Testis (tissue), 3 donors: ENCODE data around the gene C2CD3. TPM values are rescaled to one million over a fixed set of nuclear protein-coding genes. Genes with fewer than 3 reads are reported as not detected.

ENCODE experiments used
- DNase-seq: peaks from one replicate; pipeline ENCODE4 v3.0.0-alpha.2; 2019
- H3K27ac ChIP-seq, 2 donors: fragments of 200-600 bp; sonication (generic); one replicate each; pipeline ENCODE4 v1.5.1; 2019
- H3K27me3 ChIP-seq: fragments of 200-600 bp; sonication (generic); one replicate; pipeline ENCODE4 v1.5.1; 2019
- H3K36me3 ChIP-seq: fragments of 200-600 bp; sonication (generic); one replicate; pipeline ENCODE4 v1.5.1; 2017; ENCODE audit warnings: low read depth; ENCODE audit errors: missing control alignments
- H3K4me1 ChIP-seq: fragments of 200-600 bp; sonication (generic); one replicate; pipeline ENCODE4 v1.5.1; 2019
- H3K4me3 ChIP-seq, 2 donors: fragments of 200-600 bp; sonication (generic); one replicate each; pipeline ENCODE4 v1.5.1; 2017 to 2019
- H3K9me3 ChIP-seq: fragments of 200-600 bp; sonication (generic); one replicate; pipeline ENCODE4 v1.5.1; 2017
- CTCF ChIP-seq, 3 experiments: fragments of 450-650 bp in 2 of 3; fragments of 200-600 bp in 1 of 3; sonication (generic) in 1 of 3; IDR thresholded peaks; one replicate each; pipeline ENCODE4 v1.5.1; 2016 to 2019; ENCODE audit warnings: antibody characterized with exemption in 3 of 3, mild to moderate bottlenecking in 2 of 3, moderate library complexity in 1 of 3
- POLR2A ChIP-seq: fragments of 450-650 bp; IDR thresholded peaks from one replicate; pipeline ENCODE4 v1.6.1; 2017; ENCODE audit warnings: antibody characterized with exemption, mild to moderate bottlenecking, moderate library complexity
- WGBS, 2 donors: methylation state at CpG; one replicate each; pipeline ENCODE4 v1.1.5; 2018; 5-methylcytosine and 5-hydroxymethylcytosine counted together
- intact Hi-C: fragments of 100-400 bp; cut with DNase I; formaldehyde crosslinking; loops from one replicate; pipeline ENCODE4 v1.15.1; 2023; ENCODE audit warnings: low total_unique reads
- polyA plus RNA-seq: library from polyadenylated mRNA; stranded (reverse); fragments of 350-450 nt; fragmentation: Illumina TruSeq; extraction: RNeasy Lipid Tissue Mini Kit (QIAGEN cat#74804); gene quantifications from one replicate; pipeline ENCODE4 v1.2.3, GENCODE V29; 2014; ENCODE audit warnings: low read depth, low replicate concordance; ENCODE audit not compliant: insufficient read depth
- total RNA-seq, 2 donors: library from RNA; depleted of rRNA; stranded (reverse); fragments of >200 nt; gene quantifications; one replicate each; pipeline ENCODE4 v1.2.3, GENCODE V29; 2016

C2CD3 gene
- total and polyA plus RNA-seq, 3 donors from 2014 or later: 56.1 to 89.4 (median 59.0) TPM

GRCh38 chr11:74043450-74043849 is 127.4 kb downstream of the C2CD3 start:
- TF ChIP-seq POLR2A (no peak), CTCF (IDR thresholded peaks at IDR 0.05) (no peak)
- Histone ChIP-seq H3K27me3 (no peaks in the 10 kb centered on the region), H3K36me3 (no peaks in the 10 kb centered on the region), H3K4me1 (no peaks in the 10 kb centered on the region), H3K27ac (no peak overlapping the region), H3K4me3 (no peak overlapping the region), H3K9me3 (no peaks in the 10 kb centered on the region)
- 94 to 96% methylated on average over 1 of the region's 1 CpG for WGBS, 2 donors
- intact Hi-C loops: no loop called here
- no peak for DNase-seq

- intact Hi-C loops: no loop called here
- WGBS, 2 donors: 87 to 91% methylated on average over 4 of the region's 4 CpGs
- TF ChIP-seq POLR2A: no peak
- TF ChIP-seq CTCF (IDR thresholded peaks at IDR 0.05): no peak
- no peak overlapping the region for H3K27ac ChIP-seq
- no peaks in the 10 kb centered on the region for H3K9me3 ChIP-seq
- H3K4me3 ChIP-seq: no peak overlapping the region
- H3K4me1 ChIP-seq: no peaks in the 10 kb centered on the region
- H3K36me3 ChIP-seq: no peaks in the 10 kb centered on the region
- DNase-seq: no peak
- no peaks in the 10 kb centered on the region for H3K27me3 ChIP-seq
Measured at GRCh38 chr11:74037309-74037708, 133.5 kb downstream of the C2CD3 start.

- Histone ChIP-seq H3K9me3 (no peaks in the 10 kb centered on the region), H3K27ac (no peak overlapping the region), H3K27me3 (no peaks in the 10 kb centered on the region), H3K4me3 (no peak overlapping the region), H3K4me1 (no peaks in the 10 kb centered on the region), H3K36me3 (no peaks in the 10 kb centered on the region)
- 56% methylated on average over 1 of the region's 1 CpG for WGBS, 2 donors
- no peak for DNase-seq
- intact Hi-C loops: no loop called here
- TF ChIP-seq POLR2A: no peak
Measured at GRCh38 chr11:74035264-74035663, 135.5 kb downstream of the C2CD3 start.

GRCh38 chr11:74033046-74033445 is 137.8 kb downstream of the C2CD3 start:
- H3K9me3 ChIP-seq: no peaks in the 10 kb centered on the region
- H3K4me1 ChIP-seq: no peaks in the 10 kb centered on the region
- H3K4me3 ChIP-seq: no peak overlapping the region
- no peaks in the 10 kb centered on the region for H3K27me3 ChIP-seq
- 94 to 95% methylated on average over 1 to 3 of the region's 3 CpGs for WGBS, 2 donors
- H3K27ac ChIP-seq: no peak overlapping the region
- intact Hi-C loops: no loop called here
- no peaks in the 10 kb centered on the region for H3K36me3 ChIP-seq
- DNase-seq: no peak
- TF ChIP-seq POLR2A (no peak), CTCF (IDR thresholded peaks at IDR 0.05) (no peak)

DNA sequence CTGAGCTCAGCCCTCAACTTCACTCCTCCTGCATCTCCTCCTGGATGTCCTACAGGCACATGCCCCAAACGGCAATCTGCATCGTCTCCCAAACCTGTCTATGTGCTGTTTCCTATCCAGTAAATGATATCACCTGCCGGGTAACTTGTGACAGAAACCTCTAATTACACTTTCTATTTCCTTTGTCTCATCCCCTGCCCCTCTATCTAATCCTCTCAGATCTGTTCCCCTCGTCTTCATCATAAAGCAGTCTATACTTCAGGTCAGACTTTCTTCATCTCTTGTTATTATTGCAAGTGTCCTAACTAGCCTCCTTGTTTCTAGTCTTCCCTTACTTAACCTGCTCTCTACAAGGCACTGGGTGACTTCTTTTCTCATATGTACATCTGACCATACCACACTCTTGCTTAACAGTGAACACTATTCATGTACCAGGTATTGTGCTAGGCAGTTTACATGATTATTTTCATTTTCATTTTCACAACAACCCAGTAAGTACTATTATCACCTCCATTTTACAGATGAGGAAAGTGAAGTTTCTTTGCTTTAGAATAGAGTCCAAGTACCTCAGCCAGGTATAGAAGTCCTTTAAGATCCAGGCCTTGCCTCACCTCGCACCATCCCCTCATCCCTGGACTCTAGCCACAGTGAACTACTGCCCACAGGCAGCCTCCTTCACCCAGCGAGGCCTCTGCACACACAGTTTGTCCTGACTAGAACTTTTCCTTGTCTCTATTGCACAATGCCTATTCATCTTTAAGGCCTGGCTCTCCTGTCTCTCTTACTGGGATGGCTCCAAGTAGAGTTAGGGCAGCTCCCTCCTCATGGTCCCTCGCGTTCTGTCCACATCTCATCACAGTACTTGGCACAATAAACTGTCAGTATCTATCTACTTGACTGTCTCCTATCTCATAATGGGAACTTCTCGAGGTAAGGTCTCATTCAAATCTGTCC is 139.8 kb downstream of the C2CD3 start:
- Histone ChIP-seq H3K4me3 (no peak overlapping the region), H3K36me3 (no peaks in the 10 kb centered on the region), H3K4me1 (no peaks in the 10 kb centered on the region), H3K27me3 (no peaks in the 10 kb centered on the region), H3K27ac (no peak overlapping the region), H3K9me3 (no peaks in the 10 kb centered on the region)
- intact Hi-C loops: no loop called here
- DNase-seq: no peak
- TF ChIP-seq POLR2A: no peak
- 78 to 83% methylated on average over 9 of the region's 9 CpGs for WGBS, 2 donors
